ENCODE results near the gene DPPA3. TPM values are rescaled to one million over a fixed set of nuclear protein-coding genes. Genes with fewer than 3 reads are reported as not detected.

The DPPA3 gene
- total RNA-seq, 4 donors from 2014 or later: not detected

- Histone ChIP-seq H3K4me3 (no peak overlapping the region), H3K27ac (no peak overlapping the region), H3K36me3 (no peaks in the 10 kb centered on the region), H3K27me3 (no peaks in the 10 kb centered on the region), H3K9me3 (no peaks in the 10 kb centered on the region), H3K4me1 (no peaks in the 10 kb centered on the region)
- TF ChIP-seq, protein P1, sequence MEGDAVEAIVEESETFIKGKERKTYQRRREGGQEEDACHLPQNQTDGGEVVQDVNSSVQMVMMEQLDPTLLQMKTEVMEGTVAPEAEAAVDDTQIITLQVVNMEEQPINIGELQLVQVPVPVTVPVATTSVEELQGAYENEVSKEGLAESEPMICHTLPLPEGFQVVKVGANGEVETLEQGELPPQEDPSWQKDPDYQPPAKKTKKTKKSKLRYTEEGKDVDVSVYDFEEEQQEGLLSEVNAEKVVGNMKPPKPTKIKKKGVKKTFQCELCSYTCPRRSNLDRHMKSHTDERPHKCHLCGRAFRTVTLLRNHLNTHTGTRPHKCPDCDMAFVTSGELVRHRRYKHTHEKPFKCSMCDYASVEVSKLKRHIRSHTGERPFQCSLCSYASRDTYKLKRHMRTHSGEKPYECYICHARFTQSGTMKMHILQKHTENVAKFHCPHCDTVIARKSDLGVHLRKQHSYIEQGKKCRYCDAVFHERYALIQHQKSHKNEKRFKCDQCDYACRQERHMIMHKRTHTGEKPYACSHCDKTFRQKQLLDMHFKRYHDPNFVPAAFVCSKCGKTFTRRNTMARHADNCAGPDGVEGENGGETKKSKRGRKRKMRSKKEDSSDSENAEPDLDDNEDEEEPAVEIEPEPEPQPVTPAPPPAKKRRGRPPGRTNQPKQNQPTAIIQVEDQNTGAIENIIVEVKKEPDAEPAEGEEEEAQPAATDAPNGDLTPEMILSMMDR (IDR thresholded peaks at IDR 0.05): no peak
- no peak for TF ChIP-seq POLR2A (IDR thresholded peaks at IDR 0.05)
- DNase-seq: no peak
Observed at GRCh38 chr12:7756993-7757392, 45.8 kb downstream of the DPPA3 start.

DNA sequence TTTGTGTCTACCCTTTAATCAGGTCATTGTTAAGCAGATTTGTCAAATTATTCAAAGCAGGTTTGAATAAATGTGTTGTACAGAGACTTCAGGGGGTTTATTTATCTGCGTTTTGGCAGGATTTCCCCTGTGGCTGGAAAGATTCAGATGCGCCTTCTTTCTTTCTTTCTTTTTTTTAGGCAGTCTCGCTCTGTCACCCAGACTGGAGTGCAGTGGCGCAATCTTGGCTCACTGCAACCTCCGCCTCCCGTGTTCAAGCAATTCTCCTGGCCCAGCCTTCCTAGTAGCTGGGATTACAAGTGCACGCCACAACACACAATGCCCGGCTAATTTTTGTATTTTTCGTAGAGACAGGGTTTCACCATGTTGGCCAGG, 47.5 kb downstream of the DPPA3 start:
- TF ChIP-seq POLR2A (IDR thresholded peaks at IDR 0.05): no peak
- TF ChIP-seq, protein P1 (IDR thresholded peaks at IDR 0.05): no peak
- H3K4me1 ChIP-seq: no peaks in the 10 kb centered on the region
- no peak for DNase-seq
- H3K27ac ChIP-seq: no peak overlapping the region
- H3K36me3 ChIP-seq: no peaks in the 10 kb centered on the region
- H3K27me3 ChIP-seq: no peaks in the 10 kb centered on the region
- H3K4me3 ChIP-seq: no peak overlapping the region
- H3K9me3 ChIP-seq: no peaks in the 10 kb centered on the region

Other genes starting within 250 kb of the DPPA3 start
- 10 to 100 TPM; 14.4 to 72.5 (median 46.7) TPM for gene CD163, start 207.7 kb upstream of the DPPA3 start, total RNA-seq
- 100 to 1,000 TPM in 1 of 4 donors, 10 to 100 TPM in 2, not detected in 1; 52.6 to 103 (median 89.3) TPM for gene APOBEC1, start 45.5 kb upstream of the DPPA3 start, total RNA-seq
- gene GDF3, start 15.7 kb upstream of the DPPA3 start, total RNA-seq: not detected
- gene CLEC4C, start 35.9 kb downstream of the DPPA3 start, total RNA-seq: not detected
- gene NANOGNB, start 53.8 kb downstream of the DPPA3 start, total RNA-seq: not detected
- not detected for gene NANOG, start 78.0 kb downstream of the DPPA3 start, total RNA-seq
- gene SLC2A14, start 161.5 kb downstream of the DPPA3 start, total RNA-seq: 1 to 10 TPM in 1 of 4 donors, under 1 TPM in 1, not detected in 2; 0.57 to 1.1 TPM
- 10 to 100 TPM in 2 of 4 donors, 1 to 10 TPM in 2; 1.9 to 69.3 (median 11.2) TPM for gene SLC2A3, start 224.8 kb downstream of the DPPA3 start, total RNA-seq